Esophagus muscularis mucosa (tissue), 4 donors: ENCODE measurements around the gene GON4L. TPM values are rescaled to one million over a fixed set of nuclear protein-coding genes. Genes with fewer than 3 reads are reported as not detected.
"Not testable (repeated sequence)": the region's sequence is repeated elsewhere in the genome, so short reads cannot be mapped to it uniquely, and the experiment has no call there.

Experiments
- DNase-seq: peaks from one replicate; pipeline ENCODE4 v3.0.0-alpha.2; 2017; ENCODE audit errors: extremely low spot score
- H3K27ac ChIP-seq, 4 donors: fragments of 200-600 bp; sonication (generic); replicated peaks in 1 of 4; 1 replicate in 3 of 4; 2 replicates in 1 of 4; pipeline ENCODE4 v1.5.1; 2016 to 2019; ENCODE audit warnings: mild to moderate bottlenecking in 1 of 4
- H3K27me3 ChIP-seq, 4 donors: fragments of 200-600 bp; sonication (generic); one replicate each; pipeline versions ENCODE4 v1.5.1 to v1.6.0; 2016 to 2019
- H3K36me3 ChIP-seq, 4 donors: fragments of 200-600 bp; sonication (generic); one replicate each; pipeline ENCODE4 v1.5.1; 2016 to 2019
- H3K4me1 ChIP-seq, 4 donors: fragments of 200-600 bp; sonication (generic); one replicate each; pipeline ENCODE4 v1.5.1; 2016 to 2019
- H3K4me3 ChIP-seq, 4 donors: fragments of 200-600 bp; sonication (generic); 1 replicate in 2 of 4; 2 replicates in 2 of 4; pipeline ENCODE4 v1.5.1; 2016 to 2019; ENCODE audit warnings: mild to moderate bottlenecking in 4 of 4, moderate library complexity in 1 of 4
- H3K9me3 ChIP-seq, 4 donors: fragments of 200-600 bp; sonication (generic); 1 replicate in 3 of 4; 2 replicates in 1 of 4; pipeline ENCODE4 v1.5.1; 2016 to 2019
- EP300 ChIP-seq: sonication (generic); formaldehyde crosslinking; IDR thresholded peaks from one replicate; pipeline ENCODE4 v1.6.1; 2017; ENCODE audit warnings: antibody characterized with exemption
- POLR2A ChIP-seq: fragments of 450-650 bp; IDR thresholded peaks from one replicate; pipeline ENCODE4 v1.6.1; 2017; ENCODE audit warnings: antibody characterized with exemption, moderate library complexity, mild to moderate bottlenecking, low read depth
- POLR2AphosphoS5 ChIP-seq, 2 donors: sonication (generic); formaldehyde crosslinking; IDR thresholded peaks; one replicate each; pipeline ENCODE4 v1.6.1; 2017; ENCODE audit warnings: antibody characterized with exemption in 2 of 2
- WGBS: methylation state at CpG from one replicate; pipeline ENCODE4 v1.1.5; 2018; 5-methylcytosine and 5-hydroxymethylcytosine counted together
- intact Hi-C: fragments of 100-400 bp; cut with DNase I; formaldehyde crosslinking; loops from one replicate; pipeline ENCODE4 v1.15.1; 2023
- small RNA-seq, 3 donors: library from RNA; depleted of rRNA; stranded (forward); fragments of <200 nt; gene quantifications; one replicate each; pipeline ENCODE3, GENCODE V24; 2016
- total RNA-seq, 4 donors: library from RNA; depleted of rRNA; stranded (reverse); fragments of >200 nt; gene quantifications; one replicate each; pipeline versions ENCODE4 v1.1.0 to v1.2.1, GENCODE V29; 2016
- TF ChIP-seq, protein P1 (sequence below), 3 experiments: fragments of 200-600 bp in 2 of 3; fragments of 450-650 bp in 1 of 3; sonication (generic) in 2 of 3; IDR thresholded peaks; one replicate each; pipeline ENCODE4 v1.5.1; 2017 to 2019; ENCODE audit warnings: antibody characterized with exemption in 3 of 3, mild to moderate bottlenecking in 2 of 3, moderate library complexity in 1 of 3

Gene GON4L
- total RNA-seq, 4 donors from 2014 or later = 26.5 to 49.8 (median 28.3) TPM

- Histone ChIP-seq H3K36me3 (peaks cover 0 to 17% (median 7%) of the 10 kb centered on the region in 4 donors), H3K9me3 (no peaks in the 10 kb centered on the region), H3K27me3 (no peaks in the 10 kb centered on the region), H3K4me3 (no peak overlapping the region), H3K4me1 (peaks cover 0 to 9% (median 8%) of the 10 kb centered on the region in 4 donors), H3K27ac (no peak overlapping the region)
- intact Hi-C loops = no loop called here
- DNase-seq = no peak
- no peak for TF ChIP-seq EP300
- no peak for TF ChIP-seq POLR2A
- no peak for TF ChIP-seq POLR2AphosphoS5 (IDR thresholded peaks at IDR 0.05)
- TF ChIP-seq, protein P1, sequence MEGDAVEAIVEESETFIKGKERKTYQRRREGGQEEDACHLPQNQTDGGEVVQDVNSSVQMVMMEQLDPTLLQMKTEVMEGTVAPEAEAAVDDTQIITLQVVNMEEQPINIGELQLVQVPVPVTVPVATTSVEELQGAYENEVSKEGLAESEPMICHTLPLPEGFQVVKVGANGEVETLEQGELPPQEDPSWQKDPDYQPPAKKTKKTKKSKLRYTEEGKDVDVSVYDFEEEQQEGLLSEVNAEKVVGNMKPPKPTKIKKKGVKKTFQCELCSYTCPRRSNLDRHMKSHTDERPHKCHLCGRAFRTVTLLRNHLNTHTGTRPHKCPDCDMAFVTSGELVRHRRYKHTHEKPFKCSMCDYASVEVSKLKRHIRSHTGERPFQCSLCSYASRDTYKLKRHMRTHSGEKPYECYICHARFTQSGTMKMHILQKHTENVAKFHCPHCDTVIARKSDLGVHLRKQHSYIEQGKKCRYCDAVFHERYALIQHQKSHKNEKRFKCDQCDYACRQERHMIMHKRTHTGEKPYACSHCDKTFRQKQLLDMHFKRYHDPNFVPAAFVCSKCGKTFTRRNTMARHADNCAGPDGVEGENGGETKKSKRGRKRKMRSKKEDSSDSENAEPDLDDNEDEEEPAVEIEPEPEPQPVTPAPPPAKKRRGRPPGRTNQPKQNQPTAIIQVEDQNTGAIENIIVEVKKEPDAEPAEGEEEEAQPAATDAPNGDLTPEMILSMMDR (IDR thresholded peaks at IDR 0.05) = no peak
- 95% methylated on average over 3 of the region's 3 CpGs for WGBS
Observed at GRCh38 chr1:155709391-155709790, 147.6 kb downstream of the GON4L start.

DNA sequence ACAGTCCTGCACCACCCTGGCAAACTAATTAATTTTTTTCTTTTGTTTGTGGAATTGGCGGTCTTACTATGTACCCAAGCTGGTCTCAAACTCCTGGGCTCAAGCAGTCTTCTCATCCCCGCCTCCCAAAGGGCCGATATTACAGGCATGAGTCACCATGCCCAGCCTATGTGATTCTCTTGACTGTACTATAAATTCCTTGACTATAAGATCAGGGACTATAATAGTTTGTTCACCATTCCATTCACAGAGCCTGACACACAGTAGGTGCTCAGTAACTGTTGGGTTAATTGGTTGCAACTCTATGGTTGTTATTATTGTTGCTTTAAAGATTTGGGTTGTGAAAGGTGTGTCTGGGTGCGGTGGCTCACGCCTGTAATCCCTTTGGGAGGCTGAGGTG is 150.9 kb downstream of the GON4L start:
- no peak overlapping the region for H3K4me3 ChIP-seq
- H3K4me1 ChIP-seq = no peaks in the 10 kb centered on the region
- TF ChIP-seq EP300 (no peak), POLR2AphosphoS5 (IDR thresholded peaks at IDR 0.05) (no peak), POLR2A (no peak)
- TF ChIP-seq, protein P1 (IDR thresholded peaks at IDR 0.05) = no peak
- intact Hi-C loops = no loop called here
- no peaks in the 10 kb centered on the region for H3K9me3 ChIP-seq
- H3K36me3 ChIP-seq = peaks cover 0 to 11% (median 2%) of the 10 kb centered on the region in 4 donors
- no peak for DNase-seq
- 88% methylated on average over 5 of the region's 5 CpGs for WGBS
- H3K27me3 ChIP-seq = no peaks in the 10 kb centered on the region
- no peak overlapping the region for H3K27ac ChIP-seq

DNA sequence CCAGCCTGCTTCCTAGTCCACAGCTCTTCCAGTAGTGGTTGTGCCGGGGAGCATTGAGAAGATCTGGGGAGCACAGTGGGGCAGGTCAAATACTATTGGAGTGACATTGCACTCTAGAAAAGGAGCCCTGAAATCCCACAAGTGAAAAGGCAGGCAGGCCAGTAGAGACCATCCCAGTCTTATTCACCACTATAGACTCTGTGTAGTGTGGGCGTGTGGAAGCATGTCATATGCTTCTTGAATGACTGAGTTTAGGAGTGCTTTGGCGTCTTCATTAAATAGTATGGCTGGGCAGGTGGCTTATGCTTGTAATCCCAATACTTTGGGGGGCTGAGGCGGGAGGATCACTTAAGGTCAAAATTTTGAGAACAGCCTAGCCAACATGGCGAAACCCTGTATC is 152.6 kb downstream of the GON4L start:
- H3K9me3 ChIP-seq, H3K4me1 ChIP-seq, intact Hi-C loops, H3K4me3 ChIP-seq, H3K36me3 ChIP-seq, H3K27ac ChIP-seq, DNase-seq, H3K27me3 ChIP-seq: not testable (repeated sequence)
- 94% methylated on average over 5 of the region's 5 CpGs for WGBS

- WGBS = 92% methylated on average over 6 of the region's 6 CpGs
Observed at GRCh38 chr1:155703216-155703615, 153.8 kb downstream of the GON4L start.

DNA sequence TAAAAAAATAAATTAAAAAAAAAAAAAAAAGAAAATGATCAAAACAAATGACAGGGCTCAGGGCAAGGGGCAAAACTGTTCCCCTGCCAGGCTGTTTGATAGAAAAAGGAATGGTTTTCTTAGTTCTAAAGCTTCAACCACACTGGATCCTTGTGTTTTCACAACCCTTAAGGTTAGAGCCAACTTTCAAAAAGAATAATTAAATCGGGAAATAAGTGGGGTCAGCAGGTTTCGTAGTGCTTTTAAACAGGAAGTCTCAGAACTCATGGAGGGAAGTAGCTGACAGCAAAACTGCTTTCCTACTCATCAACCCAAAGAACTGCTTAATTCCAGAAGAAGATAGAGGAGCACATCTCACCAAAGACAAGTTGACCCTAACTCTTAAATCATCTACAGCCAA is 155.3 kb downstream of the GON4L start:
- H3K4me1 ChIP-seq, H3K27ac ChIP-seq, DNase-seq, H3K9me3 ChIP-seq, H3K36me3 ChIP-seq, H3K4me3 ChIP-seq, intact Hi-C loops, H3K27me3 ChIP-seq: not testable (repeated sequence)
- WGBS = 63% methylated on average over 2 of the region's 2 CpGs

More at GRCh38 chr1:155703216-155703615, 153.8 kb downstream of the GON4L start:
- Histone ChIP-seq H3K27ac (no peak overlapping the region), H3K27me3 (no peaks in the 10 kb centered on the region), H3K4me3 (no peak overlapping the region), H3K4me1 (no peaks in the 10 kb centered on the region), H3K9me3 (no peaks in the 10 kb centered on the region), H3K36me3 (no peaks in the 10 kb centered on the region)
- DNase-seq = no peak
- intact Hi-C loops = no loop called here
- no peak for TF ChIP-seq POLR2A
- TF ChIP-seq, protein P1 (IDR thresholded peaks at IDR 0.05) = no peak
- TF ChIP-seq POLR2AphosphoS5 (IDR thresholded peaks at IDR 0.05) = no peak
- TF ChIP-seq EP300 = no peak

Small RNA genes lying within 50 kb of the gene (small RNA-seq; reads per million reads assigned to genes)
- gene RF00015 = 0 reads per million in 3 donors

Other genes with a start within 250 kb of the GON4L start
- gene MSTO1, start 247.0 kb downstream of the GON4L start, total RNA-seq = 10 to 100 TPM in 3 of 4 donors, 1 to 10 TPM in 1; 5.7 to 13.4 (median 11.2) TPM
- gene YY1AP1, start 168.4 kb downstream of the GON4L start, total RNA-seq = 100 to 1,000 TPM; 136 to 164 (median 144) TPM
- 100 to 1,000 TPM in 1 of 4 donors, 10 to 100 TPM in 3; 73.5 to 131 (median 87.9) TPM for gene DAP3, start 168.1 kb downstream of the GON4L start, total RNA-seq
- 10 to 100 TPM in 3 of 4 donors, 1 to 10 TPM in 1; 8.3 to 25.2 (median 20.3) TPM for gene SYT11, start 2.4 kb upstream of the GON4L start, total RNA-seq
- gene RIT1, start 54.1 kb upstream of the GON4L start, total RNA-seq = 10 to 100 TPM; 23.0 to 36.8 (median 32.3) TPM
- 10 to 100 TPM; 25.8 to 41.5 (median 29.2) TPM for gene KHDC4, start 77.2 kb upstream of the GON4L start, total RNA-seq
- gene RXFP4, start 84.4 kb upstream of the GON4L start, total RNA-seq = not detected
- 100 to 1,000 TPM in 2 of 4 donors, 10 to 100 TPM in 2; 54.0 to 130 (median 91.8) TPM for gene ARHGEF2, start 121.3 kb upstream of the GON4L start, total RNA-seq
- gene SSR2, start 163.7 kb upstream of the GON4L start, total RNA-seq = 100 to 1,000 TPM; 118 to 229 (median 137) TPM
- 10 to 100 TPM; 17.4 to 33.3 (median 26.0) TPM for gene UBQLN4, start 196.6 kb upstream of the GON4L start, total RNA-seq
- gene LAMTOR2, start 197.6 kb upstream of the GON4L start, total RNA-seq = 100 to 1,000 TPM in 1 of 4 donors, 10 to 100 TPM in 3; 59.3 to 106 (median 75.5) TPM
- not detected for gene RAB25, start 203.9 kb upstream of the GON4L start, total RNA-seq
- gene MEX3A, start 225.3 kb upstream of the GON4L start, total RNA-seq = 1 to 10 TPM in 1 of 4 donors, under 1 TPM in 3; under 0.01 to 1.6 (median 0.66) TPM